NOMO-1 treated with DMSO at 0.1 percent for 48 hours (cell line): ENCODE results near the gene TMEM132C.
"Not testable (repeated sequence)": the region's sequence is repeated elsewhere in the genome, so short reads cannot be mapped to it uniquely, and the experiment has no call there.

Experiments
- DNase-seq: peaks from one replicate; lab custom pipeline; 2025; ENCODE audit not compliant: unreplicated experiment; lab: John Stamatoyannopoulos, UW

The TMEM132C gene

GRCh38 chr12:128471491-128471890 lies 204.5 kb downstream of the TMEM132C start:
- no peak for DNase-seq

GRCh38 chr12:128474916-128475315 lies 207.9 kb downstream of the TMEM132C start:
- DNase-seq = no peak

GRCh38 chr12:128476266-128476665 lies 209.3 kb downstream of the TMEM132C start:
- DNase-seq = no peak

- DNase-seq = no peak
Observed at GRCh38 chr12:128483526-128484255, 216.7 kb downstream of the TMEM132C start.

- DNase-seq = not testable (repeated sequence)
Observed at GRCh38 chr12:128497376-128497775, 230.4 kb downstream of the TMEM132C start.

GRCh38 chr12:128507470-128507869 lies 240.5 kb downstream of the TMEM132C start:
- DNase-seq = no peak

- DNase-seq = no peak
Observed at GRCh38 chr12:128509170-128509569, 242.2 kb downstream of the TMEM132C start.

- DNase-seq = no peak
Observed at GRCh38 chr12:128510511-128510910, 243.5 kb downstream of the TMEM132C start.

- DNase-seq = no peak
Observed at GRCh38 chr12:128513331-128513730, 246.4 kb downstream of the TMEM132C start.

- DNase-seq = no peak
Observed at GRCh38 chr12:128513831-128514230, 246.9 kb downstream of the TMEM132C start.

- DNase-seq = no peak
Observed at GRCh38 chr12:128518644-128519043, 251.7 kb downstream of the TMEM132C start.

GRCh38 chr12:128519426-128519825 lies 252.5 kb downstream of the TMEM132C start:
- no peak for DNase-seq

- DNase-seq = no peak
Observed at GRCh38 chr12:128521981-128522380, 255.0 kb downstream of the TMEM132C start.

GRCh38 chr12:128524439-128524838 lies 257.5 kb downstream of the TMEM132C start:
- DNase-seq = no peak

- no peak for DNase-seq
Observed at GRCh38 chr12:128531170-128531569, 264.2 kb downstream of the TMEM132C start.

GRCh38 chr12:128534906-128535305 lies 267.9 kb downstream of the TMEM132C start:
- DNase-seq = no peak

GRCh38 chr12:128536810-128537209 lies 269.8 kb downstream of the TMEM132C start:
- no peak for DNase-seq

GRCh38 chr12:128537668-128538067 lies 270.7 kb downstream of the TMEM132C start:
- no peak for DNase-seq

GRCh38 chr12:128542844-128543243 lies 275.9 kb downstream of the TMEM132C start:
- no peak for DNase-seq

- no peak for DNase-seq
Observed at GRCh38 chr12:128543460-128543859, 276.5 kb downstream of the TMEM132C start.

- DNase-seq = no peak
Observed at GRCh38 chr12:128543971-128544370, 277.0 kb downstream of the TMEM132C start.

GRCh38 chr12:128548949-128549348 lies 282.0 kb downstream of the TMEM132C start:
- no peak for DNase-seq

GRCh38 chr12:128549601-128550218 lies 282.7 kb downstream of the TMEM132C start:
- DNase-seq = no peak
